ENCODE measurements around the gene SHC1. TPM values are rescaled to one million over a fixed set of nuclear protein-coding genes. Genes with fewer than 3 reads are reported as not detected.

Gene SHC1
- total and polyA plus RNA-seq, 2 experiments from 2014 or later = 117 to 211 TPM

DNA sequence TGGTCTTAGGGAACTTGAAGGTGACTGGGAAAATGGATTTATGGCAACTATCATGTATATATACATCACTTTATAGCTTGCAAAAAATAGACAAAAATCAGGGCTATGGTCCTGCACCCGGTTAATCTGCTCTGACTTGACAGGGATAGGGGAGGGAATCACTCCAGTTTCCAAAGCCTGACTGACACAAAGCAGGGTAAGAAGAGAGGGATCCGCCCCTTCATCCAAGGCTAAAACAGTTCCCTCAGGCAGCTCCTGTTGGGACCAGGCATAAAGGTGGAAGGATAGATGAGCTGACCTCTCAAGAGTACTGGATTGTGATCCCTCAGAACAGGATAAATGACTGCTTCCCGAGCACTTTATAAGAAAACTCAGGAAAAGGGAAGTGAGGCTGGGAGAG, 16.0 kb downstream of the SHC1 start (continued):
- TF ChIP-seq, protein P1, sequence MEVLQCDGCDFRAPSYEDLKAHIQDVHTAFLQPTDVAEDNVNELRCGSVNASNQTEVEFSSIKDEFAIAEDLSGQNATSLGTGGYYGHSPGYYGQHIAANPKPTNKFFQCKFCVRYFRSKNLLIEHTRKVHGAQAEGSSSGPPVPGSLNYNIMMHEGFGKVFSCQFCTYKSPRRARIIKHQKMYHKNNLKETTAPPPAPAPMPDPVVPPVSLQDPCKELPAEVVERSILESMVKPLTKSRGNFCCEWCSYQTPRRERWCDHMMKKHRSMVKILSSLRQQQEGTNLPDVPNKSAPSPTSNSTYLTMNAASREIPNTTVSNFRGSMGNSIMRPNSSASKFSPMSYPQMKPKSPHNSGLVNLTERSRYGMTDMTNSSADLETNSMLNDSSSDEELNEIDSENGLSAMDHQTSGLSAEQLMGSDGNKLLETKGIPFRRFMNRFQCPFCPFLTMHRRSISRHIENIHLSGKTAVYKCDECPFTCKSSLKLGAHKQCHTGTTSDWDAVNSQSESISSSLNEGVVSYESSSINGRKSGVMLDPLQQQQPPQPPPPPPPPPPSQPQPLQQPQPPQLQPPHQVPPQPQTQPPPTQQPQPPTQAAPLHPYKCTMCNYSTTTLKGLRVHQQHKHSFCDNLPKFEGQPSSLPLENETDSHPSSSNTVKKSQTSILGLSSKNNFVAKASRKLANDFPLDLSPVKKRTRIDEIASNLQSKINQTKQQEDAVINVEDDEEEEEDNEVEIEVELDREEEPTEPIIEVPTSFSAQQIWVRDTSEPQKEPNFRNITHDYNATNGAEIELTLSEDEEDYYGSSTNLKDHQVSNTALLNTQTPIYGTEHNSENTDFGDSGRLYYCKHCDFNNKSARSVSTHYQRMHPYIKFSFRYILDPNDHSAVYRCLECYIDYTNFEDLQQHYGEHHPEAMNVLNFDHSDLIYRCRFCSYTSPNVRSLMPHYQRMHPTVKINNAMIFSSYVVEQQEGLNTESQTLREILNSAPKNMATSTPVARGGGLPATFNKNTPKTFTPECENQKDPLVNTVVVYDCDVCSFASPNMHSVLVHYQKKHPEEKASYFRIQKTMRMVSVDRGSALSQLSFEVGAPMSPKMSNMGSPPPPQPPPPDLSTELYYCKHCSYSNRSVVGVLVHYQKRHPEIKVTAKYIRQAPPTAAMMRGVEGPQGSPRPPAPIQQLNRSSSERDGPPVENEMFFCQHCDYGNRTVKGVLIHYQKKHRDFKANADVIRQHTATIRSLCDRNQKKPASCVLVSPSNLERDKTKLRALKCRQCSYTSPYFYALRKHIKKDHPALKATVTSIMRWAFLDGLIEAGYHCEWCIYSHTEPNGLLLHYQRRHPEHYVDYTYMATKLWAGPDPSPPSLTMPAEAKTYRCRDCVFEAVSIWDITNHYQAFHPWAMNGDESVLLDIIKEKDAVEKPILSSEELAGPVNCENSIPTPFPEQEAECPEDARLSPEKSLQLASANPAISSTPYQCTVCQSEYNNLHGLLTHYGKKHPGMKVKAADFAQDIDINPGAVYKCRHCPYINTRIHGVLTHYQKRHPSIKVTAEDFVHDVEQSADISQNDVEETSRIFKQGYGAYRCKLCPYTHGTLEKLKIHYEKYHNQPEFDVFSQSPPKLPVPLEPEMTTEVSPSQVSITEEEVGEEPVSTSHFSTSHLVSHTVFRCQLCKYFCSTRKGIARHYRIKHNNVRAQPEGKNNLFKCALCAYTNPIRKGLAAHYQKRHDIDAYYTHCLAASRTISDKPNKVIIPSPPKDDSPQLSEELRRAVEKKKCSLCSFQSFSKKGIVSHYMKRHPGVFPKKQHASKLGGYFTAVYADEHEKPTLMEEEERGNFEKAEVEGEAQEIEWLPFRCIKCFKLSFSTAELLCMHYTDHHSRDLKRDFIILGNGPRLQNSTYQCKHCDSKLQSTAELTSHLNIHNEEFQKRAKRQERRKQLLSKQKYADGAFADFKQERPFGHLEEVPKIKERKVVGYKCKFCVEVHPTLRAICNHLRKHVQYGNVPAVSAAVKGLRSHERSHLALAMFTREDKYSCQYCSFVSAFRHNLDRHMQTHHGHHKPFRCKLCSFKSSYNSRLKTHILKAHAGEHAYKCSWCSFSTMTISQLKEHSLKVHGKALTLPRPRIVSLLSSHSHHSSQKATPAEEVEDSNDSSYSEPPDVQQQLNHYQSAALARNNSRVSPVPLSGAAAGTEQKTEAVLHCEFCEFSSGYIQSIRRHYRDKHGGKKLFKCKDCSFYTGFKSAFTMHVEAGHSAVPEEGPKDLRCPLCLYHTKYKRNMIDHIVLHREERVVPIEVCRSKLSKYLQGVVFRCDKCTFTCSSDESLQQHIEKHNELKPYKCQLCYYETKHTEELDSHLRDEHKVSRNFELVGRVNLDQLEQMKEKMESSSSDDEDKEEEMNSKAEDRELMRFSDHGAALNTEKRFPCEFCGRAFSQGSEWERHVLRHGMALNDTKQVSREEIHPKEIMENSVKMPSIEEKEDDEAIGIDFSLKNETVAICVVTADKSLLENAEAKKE (CRISPR knock-in tag; IDR thresholded peaks at IDR 0.05) = no peak
- TF ChIP-seq, protein P2, sequence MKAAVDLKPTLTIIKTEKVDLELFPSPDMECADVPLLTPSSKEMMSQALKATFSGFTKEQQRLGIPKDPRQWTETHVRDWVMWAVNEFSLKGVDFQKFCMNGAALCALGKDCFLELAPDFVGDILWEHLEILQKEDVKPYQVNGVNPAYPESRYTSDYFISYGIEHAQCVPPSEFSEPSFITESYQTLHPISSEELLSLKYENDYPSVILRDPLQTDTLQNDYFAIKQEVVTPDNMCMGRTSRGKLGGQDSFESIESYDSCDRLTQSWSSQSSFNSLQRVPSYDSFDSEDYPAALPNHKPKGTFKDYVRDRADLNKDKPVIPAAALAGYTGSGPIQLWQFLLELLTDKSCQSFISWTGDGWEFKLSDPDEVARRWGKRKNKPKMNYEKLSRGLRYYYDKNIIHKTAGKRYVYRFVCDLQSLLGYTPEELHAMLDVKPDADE (IDR thresholded peaks at IDR 0.05) = no peak

DNA sequence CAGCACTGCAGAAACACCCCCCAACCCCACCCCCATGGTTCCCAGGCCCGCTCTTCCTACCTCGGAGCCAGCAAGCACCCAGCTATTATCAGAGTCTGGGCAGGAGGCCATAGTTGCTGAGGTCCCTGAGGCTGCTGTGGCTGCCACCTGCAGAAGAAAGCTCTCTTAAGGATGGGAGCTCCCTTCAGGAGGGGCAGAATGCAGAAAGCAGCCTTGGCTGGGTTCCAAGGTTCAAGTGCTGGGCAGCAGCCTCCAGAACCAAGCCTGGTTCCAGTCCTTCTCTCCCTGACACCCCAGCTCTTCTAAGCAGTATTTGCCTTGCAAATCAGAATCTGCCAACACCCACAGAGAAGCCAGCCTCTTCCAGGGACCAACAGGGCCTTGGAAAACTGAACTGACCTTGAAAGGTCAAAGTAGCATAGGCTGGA, 16.9 kb downstream of the SHC1 start:
- H3K4me3 ChIP-seq = no peak overlapping the region
- H3K27ac Mint-ChIP-seq = peak overlapping the region; percentile 85; the same call in 1 of the 2 replicates

More for the DNA sequence above, 16.9 kb downstream of the SHC1 start:
- H3K79me2 ChIP-seq (replicated peaks; ENCODE audit: insufficient read depth) = no peaks in the 10 kb centered on the region
- no peak overlapping the region for H3K4me2 ChIP-seq
- peaks cover 14% of the 10 kb centered on the region for H3F3A ChIP-seq (replicated peaks; ENCODE audit: low read depth)
- H3K27me3 ChIP-seq (ENCODE audit: insufficient read depth) = no peaks in the 10 kb centered on the region
- Mint-ChIP-seq H3K4me3 (no peak overlapping the region), H3K36me3 (ENCODE audit: low read depth) (peaks cover 7% of the 10 kb centered on the region; the same call in 2 of the 3 replicates), H3K4me1 (peaks cover 55% of the 10 kb centered on the region), H3K9me3 (no peaks in the 10 kb centered on the region), H3K27me3 (ENCODE audit: insufficient read depth, low read depth, poor library complexity) (peaks cover 33% of the 10 kb centered on the region)
- no peak overlapping the region for H2AFZ ChIP-seq
- no peaks in the 10 kb centered on the region for H3K9me2 ChIP-seq (ENCODE audit: insufficient read depth)
- peaks cover 9% of the 10 kb centered on the region; the same call in 1 of the 2 replicates for H4K20me1 ChIP-seq (replicated peaks; ENCODE audit: insufficient read depth)
- TF ChIP-seq NANOG (IDR thresholded peaks at IDR 0.05; ENCODE audit: borderline replicate concordance) = no peak
- TF ChIP-seq CREB1 (CRISPR knock-in tag; IDR thresholded peaks at IDR 0.05; ENCODE audit: low read depth) = no peak
- peaks cover 30% of the 10 kb centered on the region for H3K4me1 ChIP-seq (ENCODE audit: insufficient read depth)
- ATAC-seq = no peak
- no peak for DNase-seq (ENCODE audit: low spot score)
- H3K27ac ChIP-seq (ENCODE audit: low read depth) = no peak overlapping the region
- no peaks in the 10 kb centered on the region for H3K36me3 ChIP-seq (ENCODE audit: insufficient read depth)
